HepG2 (cell line): Measurements from ENCODE around the gene SLC6A12. TPM values are rescaled to one million over a fixed set of nuclear protein-coding genes. Genes with fewer than 3 reads are reported as not detected.

ENCODE experiments used
- ATAC-seq: fragments of 200-7000 bp; cut with Tn5 transposase; 3 replicates; pipeline ENCODE4 v1.9.1; 2020; ENCODE audit warnings: mild to moderate bottlenecking, moderate library complexity
- BruUV-seq: library from RNA; stranded (reverse); fragments of 400-500 nt; replicated peaks from 2 replicates; lab custom pipeline; 2021; lab: Mats Ljungman, UMichigan
- CTCF ChIA-PET: fragments of 300-600 bp; formaldehyde crosslinking; extraction: SDS; loops from one replicate; lab custom pipeline; 2021; ENCODE audit warnings: low total read pairs, inconsistent platforms, low intra/inter-chr PET ratio; lab: Yijun Ruan, JAX
- POLR2A ChIA-PET: fragments of 350-600 bp; sonication (Branson Sonifier 250); formaldehyde crosslinking; loops from one replicate; lab custom pipeline; 2020; ENCODE audit warnings: antibody characterized with exemption, inconsistent platforms; lab: Yijun Ruan, JAX
- DNase-seq: peaks from one replicate; pipeline ENCODE4 v3.0.0-alpha.2; 2015; ENCODE audit warnings: low spot score
- FAIRE-seq: peaks from 3 replicates; lab custom pipeline; 2011; peaks lifted over from hg19 to GRCh38; lab: Jason Lieb, UNC
- H2AFZ ChIP-seq: one replicate; pipeline ENCODE4 v1.6.1; 2011; ENCODE audit warnings: low read length, inconsistent platforms
- H3K27ac ChIP-seq: fragments of 300-600 bp; 3 replicates; pipeline ENCODE4 v1.8.0; 2011; ENCODE audit warnings: mixed run types, mild to moderate bottlenecking, mixed read lengths, low read length, inconsistent platforms; ENCODE audit not compliant: insufficient read depth; ENCODE audit errors: extremely low read length
- H3K27me3 ChIP-seq, 2 experiments: fragments of 200-600 bp in 1 of 2; 2 replicates in 1 of 2; 3 replicates in 1 of 2; pipeline versions ENCODE4 v1.6.0 to v1.8.0; 2011; ENCODE audit warnings: low read length in 2 of 2, mild to moderate bottlenecking in 2 of 2, moderate library complexity in 2 of 2, inconsistent platforms in 1 of 2; ENCODE audit not compliant: insufficient read depth in 2 of 2, control insufficient read depth in 1 of 2
- H3K36me3 ChIP-seq, 2 experiments: fragments of 200-600 bp in 1 of 2; replicated peaks in 1 of 2; 2 replicates in 1 of 2; 3 replicates in 1 of 2; pipeline versions ENCODE4 v1.5.1 to v1.8.0; 2011; ENCODE audit warnings: low read length in 2 of 2, inconsistent platforms in 1 of 2; ENCODE audit not compliant: insufficient read depth in 2 of 2, control insufficient read depth in 1 of 2
- H3K4me1 ChIP-seq: 2 replicates; pipeline ENCODE4 v1.5.1; 2012; ENCODE audit warnings: low read length, inconsistent platforms; ENCODE audit not compliant: insufficient read depth
- H3K4me2 ChIP-seq: 2 replicates; pipeline ENCODE4 v1.6.0; 2011; ENCODE audit warnings: low read depth, low read length, inconsistent platforms
- H3K4me3 ChIP-seq, 3 experiments: fragments of 200-600 bp in 1 of 3; sonication (generic), shearing (Covaris generic) in 1 of 3; replicated peaks in 1 of 3; 2 replicates each; pipeline ENCODE4 v1.5.1; 2011 to 2016; ENCODE audit warnings: low read length in 3 of 3, inconsistent platforms in 2 of 3, low read depth in 2 of 3, mild to moderate bottlenecking in 2 of 3, control low read depth in 1 of 3, mixed read lengths in 1 of 3; ENCODE audit not compliant: insufficient read depth in 1 of 3
- H3K79me2 ChIP-seq: one replicate; pipeline ENCODE4 v1.6.1; 2011; ENCODE audit warnings: low read length, inconsistent platforms; ENCODE audit not compliant: insufficient read depth
- H3K9ac ChIP-seq: 2 replicates; pipeline ENCODE4 v1.6.0; 2011; ENCODE audit warnings: mild to moderate bottlenecking, low read depth, low read length, inconsistent platforms; ENCODE audit not compliant: insufficient read depth
- H3K9me3 ChIP-seq: 2 replicates; pipeline ENCODE4 v1.5.1; 2012; ENCODE audit warnings: mild to moderate bottlenecking, low read length
- H4K20me1 ChIP-seq: 2 replicates; pipeline ENCODE4 v1.6.0; 2011; ENCODE audit warnings: inconsistent platforms, mild to moderate bottlenecking, low read length, moderate library complexity; ENCODE audit not compliant: insufficient read depth
- ELF1 ChIP-seq: sonication (generic); formaldehyde crosslinking; IDR thresholded peaks from 2 replicates; pipeline ENCODE4 v1.4.0; 2020; ENCODE audit warnings: missing genetic modification reagents
- HNF4A ChIP-seq: sonication (generic); formaldehyde crosslinking; IDR thresholded peaks from 2 replicates; pipeline ENCODE4 v1.4.0; 2020; ENCODE audit warnings: missing genetic modification reagents
- MAX ChIP-seq: IDR thresholded peaks from 2 replicates; pipeline ENCODE4 v1.6.1; 2012; ENCODE audit warnings: inconsistent platforms
- PAXIP1 ChIP-seq: sonication (generic); formaldehyde crosslinking; conservative IDR thresholded peaks from 2 replicates; pipeline ENCODE4 v1.4.0; 2020; ENCODE audit warnings: mild to moderate bottlenecking, missing genetic modification reagents, moderate library complexity
- TFDP1 ChIP-seq: IDR thresholded peaks from 2 replicates; pipeline ENCODE4 v1.6.1; 2016; ENCODE audit warnings: missing compliant biosample characterization, missing genetic modification reagents, borderline replicate concordance
- THRA ChIP-seq: sonication (generic); formaldehyde crosslinking; IDR thresholded peaks from 2 replicates; pipeline ENCODE4 v1.4.0; 2020; ENCODE audit warnings: missing genetic modification reagents, borderline replicate concordance
- ZC3H4 ChIP-seq: sonication (generic); formaldehyde crosslinking; IDR thresholded peaks from 2 replicates; pipeline ENCODE4 v1.4.0; 2020; ENCODE audit warnings: missing genetic modification reagents, borderline replicate concordance
- ZFP91 ChIP-seq: sonication (generic); formaldehyde crosslinking; IDR thresholded peaks from 2 replicates; pipeline ENCODE4 v1.9.0; 2022; ENCODE audit warnings: missing genetic modification reagents, mild to moderate bottlenecking, borderline replicate concordance
- ZNF230 ChIP-seq: sonication (generic); formaldehyde crosslinking; IDR thresholded peaks from 2 replicates; pipeline ENCODE4 v1.4.0; 2020; ENCODE audit warnings: mild to moderate bottlenecking, missing genetic modification reagents
- ZNF263 ChIP-seq: sonication (generic); formaldehyde crosslinking; IDR thresholded peaks from 2 replicates; pipeline ENCODE4 v1.4.0; 2020; ENCODE audit warnings: missing genetic modification reagents
- ZNF326 ChIP-seq: sonication (generic); formaldehyde crosslinking; IDR thresholded peaks from 2 replicates; pipeline ENCODE4 v1.4.0; 2020; ENCODE audit warnings: missing genetic modification reagents, borderline replicate concordance
- ZNF556 ChIP-seq: sonication (generic); formaldehyde crosslinking; IDR thresholded peaks from 2 replicates; pipeline ENCODE4 v1.4.0; 2020; ENCODE audit warnings: mild to moderate bottlenecking, missing genetic modification reagents, borderline replicate concordance
- WGBS: methylation state at CpG from one replicate; pipeline ENCODE4 v1.1.6; 2017; ENCODE audit warnings: low lambda C conversion rate; 5-methylcytosine and 5-hydroxymethylcytosine counted together
- in situ Hi-C: cut with HindIII; loops from 2 replicates; pipeline ENCODE4 v1.10.0; 2017; ENCODE audit warnings: low pct_unique_long_range_greater_than_20kb; ENCODE audit not compliant: extremely low pct_ligation_motif_present
- intact Hi-C: fragments of 100-400 bp; cut with micrococcal nuclease; formaldehyde crosslinking; loops from one replicate; pipeline ENCODE4 v1.10.0; 2022; ENCODE audit not compliant: unreplicated experiment
- polyA plus RNA-seq, 8 experiments: library from polyadenylated mRNA; depleted of rRNA in 3 of 8; stranded (reverse) in 7 of 8; unstranded in 1 of 8; fragments of >200 nt; fragmentation: Illumina TruSeq in 4 of 8; extraction: Trizol in 4 of 8; gene quantifications; 2 replicates each; pipeline versions ENCODE4 v1.2.1 to v1.2.3, GENCODE V29; 2011 to 2016; ENCODE audit warnings: low read depth in 4 of 8, missing spikeins in 1 of 8, mixed read lengths in 1 of 8; ENCODE audit not compliant: insufficient read depth in 1 of 8
- total RNA-seq, 5 experiments: library from RNA; depleted of rRNA; stranded (reverse); fragments of >200 nt; fragmentation: Illumina TruSeq; extraction: Trizol; gene quantifications; 2 replicates each; pipeline ENCODE4 v1.2.3, GENCODE V29; 2016; ENCODE audit warnings: low read depth in 1 of 5

Gene SLC6A12
- total and polyA plus RNA-seq, 2 of the 13 experiments (the other 11 are each of a cell fraction or from before 2014, with no cell fraction given) = 3.7 to 18.8 TPM

- Histone ChIP-seq H4K20me1 (no peaks in the 10 kb centered on the region), H3K4me3 (peak overlapping the region in 1 of 3 experiments; percentile 51; a peak in 2 of 6 replicates), H3K9ac (no peak overlapping the region; the same call in 1 of the 2 replicates), H3K79me2 (no peaks in the 10 kb centered on the region), H3K36me3 (no peaks in the 10 kb centered on the region), H3K4me1 (peaks cover 49% of the 10 kb centered on the region), H3K4me2 (peak overlapping the region; percentile 55), H3K9me3 (no peaks in the 10 kb centered on the region), H2AFZ (peak overlapping the region; percentile 73), H3K27ac (no peak overlapping the region), H3K27me3 (no peaks in the 10 kb centered on the region; a peak in 1 of 5 replicates)
- in situ Hi-C loops (no loop called here), intact Hi-C loops (no loop called here)
- ATAC-seq (peak; percentile 66), DNase-seq (peak; percentile 32), FAIRE-seq (peak; percentile 66)
- 16% methylated on average over 9 of the region's 14 CpGs for WGBS
- ChIA-PET POLR2A (interaction anchor here (0.8 kb wide), 1 partner anchor 20 kb away, joined by 3 read pairs; no protein-coding TSS in a partner anchor), CTCF (no interaction called here)
- BruUV-seq = no TSS peak
- 0 out of 2 replicates have a peak, but pooled peaks have one; percentile 12 for TF ChIP-seq ZFP91 (CRISPR knock-in tag)
- no peak for TF ChIP-seq ZC3H4 (CRISPR knock-in tag)
- TF ChIP-seq TFDP1 (CRISPR knock-in tag) = peak; percentile 26; the same call in 1 of the 2 replicates
- 0 out of 2 replicates have a peak, but pooled peaks have one; percentile 22 for TF ChIP-seq PAXIP1
- peak; percentile 58 for TF ChIP-seq MAX
- TF ChIP-seq ZNF230 (CRISPR knock-in tag) = 0 out of 2 replicates have a peak, but pooled peaks have one; percentile 22
- TF ChIP-seq ZNF263 (CRISPR knock-in tag) = 0 out of 2 replicates have a peak, but pooled peaks have one; percentile 14
- TF ChIP-seq ZNF326 (CRISPR knock-in tag) = no peak
- 0 out of 2 replicates have a peak, but pooled peaks have one; percentile 13 for TF ChIP-seq ELF1 (CRISPR knock-in tag)
- 0 out of 2 replicates have a peak, but pooled peaks have one; percentile 15 for TF ChIP-seq THRA (CRISPR knock-in tag)
- TF ChIP-seq HNF4A (CRISPR knock-in tag) = peak; percentile 44; the same call in 1 of the 2 replicates
- TF ChIP-seq ZNF556 (CRISPR knock-in tag) = no peak
Observed at GRCh38 chr12:257521-258321, 43.8 kb upstream of the SLC6A12 start.
